Activated CD8-positive, alpha-beta T cell treated with anti-CD3 and anti-CD28 coated beads, Interleukin-2, amount 10 ng/mL, durations not matched to agents 7 days and 5 days (primary cell): ENCODE results near the gene ZMIZ1. TPM values are rescaled to one million over a fixed set of nuclear protein-coding genes. Genes with fewer than 3 reads are reported as not detected.

Experiments
- ATAC-seq: fragments of 150-1000 bp; cut with Tn5 transposase; one replicate; pipeline ENCODE4 v1.10.0; 2021; ENCODE audit warnings: moderate library complexity
- CTCF ChIA-PET: fragments of 350-600 bp; sonication (Branson Sonifier 250); formaldehyde crosslinking; loops from one replicate; lab custom pipeline; 2021; ENCODE audit warnings: antibody characterized with exemption; lab: Charles Lee
- POLR2A ChIA-PET: fragments of 350-600 bp; sonication (Branson Sonifier 250); formaldehyde crosslinking; loops from one replicate; lab custom pipeline; 2021; ENCODE audit warnings: antibody characterized with exemption; lab: Charles Lee
- DNase-seq: peaks from one replicate; pipeline ENCODE4 v3.0.0-alpha.2; 2020
- H3K27ac Mint-ChIP-seq: one replicate; pipeline ENCODE4 v1.8.0; 2021; ENCODE audit warnings: mild to moderate bottlenecking, mixed read lengths
- H3K27me3 Mint-ChIP-seq: one replicate; pipeline ENCODE4 v1.8.0; 2021; ENCODE audit warnings: low read depth, mixed read lengths
- H3K36me3 Mint-ChIP-seq: one replicate; pipeline ENCODE4 v1.8.0; 2021; ENCODE audit warnings: low read depth, mixed read lengths
- H3K4me1 Mint-ChIP-seq: one replicate; pipeline ENCODE4 v1.8.0; 2021; ENCODE audit warnings: low read depth, mixed read lengths
- H3K4me3 Mint-ChIP-seq: one replicate; pipeline ENCODE4 v1.8.0; 2021; ENCODE audit warnings: mild to moderate bottlenecking, mixed read lengths
- H3K9me3 Mint-ChIP-seq: one replicate; pipeline ENCODE4 v1.8.0; 2022; ENCODE audit warnings: mixed read lengths; ENCODE audit not compliant: insufficient read depth
- total RNA-seq, 2 experiments: library from RNA; stranded (reverse); gene quantifications; one replicate each; pipeline ENCODE4 v1.2.3, GENCODE V29; 2021

Gene ZMIZ1
- total RNA-seq, 2 experiments from 2014 or later: 39.9 to 40.6 TPM

DNA sequence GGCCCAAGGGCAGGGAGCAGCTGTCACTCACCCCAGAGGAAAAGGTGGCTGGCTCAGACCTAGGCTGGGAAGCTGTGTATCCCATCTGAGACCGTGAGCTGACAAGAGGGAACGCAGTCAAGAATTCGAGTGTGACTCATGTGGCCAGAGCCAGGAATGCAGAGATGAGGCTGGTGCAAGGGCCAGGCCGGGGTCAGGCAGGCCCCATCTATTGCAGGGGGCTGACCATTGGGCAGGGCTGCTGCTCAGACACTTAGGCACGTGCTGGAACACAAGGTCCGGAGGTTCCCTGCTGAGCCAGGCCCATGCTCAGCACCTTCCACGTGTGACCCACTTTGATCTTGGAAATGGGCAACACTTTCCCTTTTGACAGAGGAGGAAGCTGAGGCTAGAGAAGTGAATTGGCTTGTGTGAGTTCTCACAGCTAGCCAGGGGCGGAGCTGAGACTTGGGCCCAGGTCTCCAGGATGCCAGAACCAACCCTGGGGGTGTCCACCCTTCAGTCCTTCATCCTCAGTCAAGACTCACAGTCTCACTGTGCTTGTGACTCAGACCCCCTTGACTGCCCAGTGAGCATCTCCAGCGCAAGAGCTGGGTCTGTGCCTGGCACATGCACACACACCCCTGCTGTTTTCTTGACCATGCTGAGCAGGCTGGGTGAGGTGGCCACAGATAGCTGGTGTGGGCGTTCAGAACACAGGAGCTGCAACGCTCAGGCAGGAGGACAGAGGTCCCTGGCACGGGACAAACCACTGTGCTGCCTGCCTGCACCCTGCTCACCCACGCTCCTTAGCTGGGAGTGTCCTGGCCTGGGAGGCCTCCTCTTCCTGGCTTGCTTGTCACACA, 230.9 kb downstream of the ZMIZ1 start:
- Mint-ChIP-seq H3K4me3 (no peak overlapping the region), H3K27ac (no peak overlapping the region), H3K36me3 (peaks cover 49% of the 10 kb centered on the region), H3K4me1 (peaks cover 14% of the 10 kb centered on the region), H3K9me3 (no peaks in the 10 kb centered on the region), H3K27me3 (no peaks in the 10 kb centered on the region)
- DNase-seq: no peak
- POLR2A ChIA-PET: interaction anchor here (1.1 kb wide), 2 partner anchors 13 to 23 kb away, joined by 4 to 5 read pairs; no protein-coding TSS in a partner anchor
- ATAC-seq: no peak
- CTCF ChIA-PET: no interaction called here

- Mint-ChIP-seq H3K27me3 (no peaks in the 10 kb centered on the region), H3K4me3 (no peak overlapping the region), H3K36me3 (peaks cover 47% of the 10 kb centered on the region), H3K4me1 (peaks cover 7% of the 10 kb centered on the region), H3K27ac (no peak overlapping the region), H3K9me3 (no peaks in the 10 kb centered on the region)
- ChIA-PET POLR2A (interaction anchor here (0.7 kb wide), 1 partner anchor 12 kb away, joined by 3 read pairs; no protein-coding TSS in a partner anchor), CTCF (interaction anchor here (1.0 kb wide), 1 partner anchor 8 kb away, joined by 3 read pairs; no protein-coding TSS in a partner anchor)
- no peak for ATAC-seq
- DNase-seq: no peak
Observed at GRCh38 chr10:79300711-79301110, 231.9 kb downstream of the ZMIZ1 start.

DNA sequence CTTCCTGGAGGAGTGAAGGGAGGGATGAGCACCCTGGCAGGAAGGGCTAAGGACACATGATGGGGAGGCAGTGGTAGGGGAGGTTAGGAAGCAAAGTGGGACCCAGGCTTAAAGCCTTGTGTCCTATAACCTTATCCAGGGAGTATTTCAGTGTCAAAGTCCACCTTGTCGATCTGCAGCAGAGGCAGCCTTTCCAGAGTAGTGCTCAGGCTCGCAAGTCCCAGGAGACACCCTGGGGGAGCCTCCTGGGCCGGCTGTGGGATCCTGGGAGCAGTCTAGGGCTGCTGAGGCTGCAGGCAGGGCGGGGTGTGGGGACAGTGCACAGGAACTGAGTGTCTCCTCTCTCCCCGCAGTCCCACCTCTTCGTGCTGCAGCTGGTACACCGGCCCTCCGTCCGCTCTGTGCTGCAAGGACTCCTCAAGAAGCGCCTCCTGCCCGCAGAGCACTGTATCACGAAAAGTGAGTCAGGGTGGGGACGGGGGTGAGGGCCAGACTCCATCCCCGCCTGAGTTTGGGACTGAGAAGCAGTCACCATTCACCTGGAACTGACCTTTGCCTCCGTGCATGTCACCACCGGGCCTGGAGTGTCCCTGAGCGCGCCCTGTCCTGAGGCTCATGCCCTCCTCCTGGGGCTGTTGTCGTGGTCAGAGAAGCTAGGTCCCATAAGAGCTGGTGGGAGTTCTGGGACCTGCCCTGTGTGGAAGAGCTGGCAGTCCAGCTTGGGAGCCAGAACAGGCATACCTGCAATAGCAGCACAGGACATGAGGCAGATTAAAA, 233.2 kb downstream of the ZMIZ1 start:
- CTCF ChIA-PET: interaction anchor here (1.0 kb wide), 1 partner anchor 9 kb away, joined by 3 read pairs; no protein-coding TSS in a partner anchor
- DNase-seq: no peak

GRCh38 chr10:79303631-79304478, 235.1 kb downstream of the ZMIZ1 start:
- no peak overlapping the region for H3K27ac Mint-ChIP-seq
- ATAC-seq: no peak
- POLR2A ChIA-PET: no interaction called here
- no peak for DNase-seq
- peaks cover 48% of the 10 kb centered on the region for H3K36me3 Mint-ChIP-seq
- CTCF ChIA-PET: interaction anchor here (0.8 kb wide), 1 partner anchor 43 kb away, joined by 3 read pairs; the partner anchor contains the start of gene PPIF
- H3K4me1 Mint-ChIP-seq: peaks cover 2% of the 10 kb centered on the region
- H3K4me3 Mint-ChIP-seq: no peak overlapping the region
- no peaks in the 10 kb centered on the region for H3K9me3 Mint-ChIP-seq
- H3K27me3 Mint-ChIP-seq: no peaks in the 10 kb centered on the region

More for the DNA sequence above, 233.2 kb downstream of the ZMIZ1 start:
- POLR2A ChIA-PET: no interaction called here
- Mint-ChIP-seq H3K9me3 (no peaks in the 10 kb centered on the region), H3K4me3 (no peak overlapping the region), H3K36me3 (peaks cover 47% of the 10 kb centered on the region), H3K27ac (peak overlapping the region; percentile 51), H3K4me1 (peaks cover 4% of the 10 kb centered on the region), H3K27me3 (no peaks in the 10 kb centered on the region)
- no peak for ATAC-seq

- H3K9me3 Mint-ChIP-seq: no peaks in the 10 kb centered on the region
- peaks cover 48% of the 10 kb centered on the region for H3K36me3 Mint-ChIP-seq
- no peaks in the 10 kb centered on the region for H3K27me3 Mint-ChIP-seq
- POLR2A ChIA-PET: no interaction called here
- CTCF ChIA-PET: no interaction called here
- ATAC-seq (no peak), DNase-seq (no peak)
- peaks cover 9% of the 10 kb centered on the region for H3K4me1 Mint-ChIP-seq
- peak overlapping the region; percentile 18 for H3K27ac Mint-ChIP-seq
- H3K4me3 Mint-ChIP-seq: no peak overlapping the region
Observed at GRCh38 chr10:79304479-79305087, 235.8 kb downstream of the ZMIZ1 start.

- H3K9me3 Mint-ChIP-seq: no peaks in the 10 kb centered on the region
- ChIA-PET CTCF (no interaction called here), POLR2A (no interaction called here)
- peaks cover 43% of the 10 kb centered on the region for H3K36me3 Mint-ChIP-seq
- no peak overlapping the region for H3K4me3 Mint-ChIP-seq
- H3K27me3 Mint-ChIP-seq: no peaks in the 10 kb centered on the region
- no peak overlapping the region for H3K27ac Mint-ChIP-seq
- H3K4me1 Mint-ChIP-seq: peaks cover 12% of the 10 kb centered on the region
- DNase-seq: no peak
- ATAC-seq: no peak
Observed at GRCh38 chr10:79305515-79305914, 236.7 kb downstream of the ZMIZ1 start.

DNA sequence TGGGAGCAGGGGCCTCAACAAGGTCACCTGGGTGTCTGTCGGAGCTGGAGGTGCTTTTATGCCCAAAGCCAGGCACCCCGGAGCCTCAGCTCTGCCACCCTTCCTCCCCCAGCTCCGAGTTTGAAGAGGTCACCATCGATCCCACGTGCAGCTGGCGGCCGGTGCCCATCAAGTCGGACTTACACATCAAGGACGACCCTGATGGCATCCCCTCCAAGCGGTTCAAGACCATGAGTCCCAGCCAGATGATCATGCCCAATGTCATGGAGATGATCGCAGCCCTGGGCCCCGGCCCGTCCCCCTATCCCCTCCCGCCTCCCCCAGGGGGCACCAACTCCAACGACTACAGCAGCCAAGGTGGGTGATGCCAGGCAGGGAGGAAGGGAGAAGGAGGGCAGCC, 237.2 kb downstream of the ZMIZ1 start:
- peaks cover 41% of the 10 kb centered on the region for H3K36me3 Mint-ChIP-seq
- ChIA-PET CTCF (no interaction called here), POLR2A (no interaction called here)
- H3K27ac Mint-ChIP-seq: no peak overlapping the region
- H3K4me3 Mint-ChIP-seq: no peak overlapping the region
- H3K4me1 Mint-ChIP-seq: peaks cover 12% of the 10 kb centered on the region
- no peaks in the 10 kb centered on the region for H3K9me3 Mint-ChIP-seq
- ATAC-seq: no peak
- DNase-seq: no peak
- no peaks in the 10 kb centered on the region for H3K27me3 Mint-ChIP-seq

DNA sequence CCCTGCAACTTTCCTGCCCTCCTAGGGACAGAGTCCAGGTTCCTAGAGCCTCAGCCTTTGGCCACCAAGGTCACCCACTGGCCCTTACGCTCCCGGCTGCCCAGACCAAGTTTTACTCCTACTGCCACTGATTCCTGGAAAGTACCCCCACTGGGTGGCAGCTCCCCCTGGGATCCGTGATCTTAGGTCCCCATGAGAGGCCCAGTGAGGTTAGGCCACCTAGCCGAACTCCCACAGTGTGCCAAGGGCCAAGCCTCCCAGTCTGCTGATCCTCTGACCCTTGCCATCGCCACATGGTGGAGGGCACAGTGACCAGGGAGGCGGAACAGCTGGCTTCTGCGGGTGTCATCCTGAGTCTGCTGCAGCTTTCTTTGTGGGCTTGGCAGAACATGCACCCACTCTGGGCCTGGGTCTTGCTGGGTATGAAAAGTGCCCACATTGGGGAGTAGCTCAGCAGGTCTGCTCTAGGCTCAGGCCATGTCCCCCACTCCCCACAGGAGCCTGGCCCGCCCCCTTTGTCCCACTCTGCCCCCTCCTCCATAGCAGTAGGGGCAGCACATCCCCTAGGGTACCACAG, 238.0 kb downstream of the ZMIZ1 start:
- DNase-seq (no peak), ATAC-seq (no peak)
- no peaks in the 10 kb centered on the region for H3K9me3 Mint-ChIP-seq
- no peak overlapping the region for H3K27ac Mint-ChIP-seq
- ChIA-PET CTCF (no interaction called here), POLR2A (no interaction called here)
- peaks cover 34% of the 10 kb centered on the region for H3K36me3 Mint-ChIP-seq
- no peaks in the 10 kb centered on the region for H3K27me3 Mint-ChIP-seq
- peaks cover 12% of the 10 kb centered on the region for H3K4me1 Mint-ChIP-seq
- H3K4me3 Mint-ChIP-seq: no peak overlapping the region

DNA sequence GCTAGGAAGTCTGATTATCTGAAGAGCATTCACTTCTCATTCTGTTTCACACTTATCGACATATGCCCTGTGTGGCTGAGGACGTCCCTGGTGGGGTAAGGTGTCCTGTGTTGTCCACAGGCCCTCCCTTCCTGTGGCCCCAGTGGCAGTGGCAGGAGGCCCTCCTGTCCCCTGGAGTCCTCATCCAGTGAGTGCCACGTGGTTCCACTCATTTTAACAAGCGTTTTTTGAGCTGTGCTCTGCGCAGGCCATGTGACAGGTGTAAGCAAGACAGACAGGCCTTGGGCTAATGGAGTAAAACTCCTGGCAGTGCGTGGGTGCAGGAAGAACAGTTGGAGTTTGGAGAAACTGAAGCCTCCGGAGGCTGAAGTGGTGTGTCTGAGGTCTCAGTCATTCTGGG, 239.2 kb downstream of the ZMIZ1 start:
- peak overlapping the region; percentile 17 for H3K27ac Mint-ChIP-seq
- CTCF ChIA-PET: no interaction called here
- ATAC-seq (no peak), DNase-seq (no peak)
- H3K4me3 Mint-ChIP-seq: no peak overlapping the region
- peaks cover 35% of the 10 kb centered on the region for H3K36me3 Mint-ChIP-seq
- H3K9me3 Mint-ChIP-seq: no peaks in the 10 kb centered on the region
- no peaks in the 10 kb centered on the region for H3K27me3 Mint-ChIP-seq
- H3K4me1 Mint-ChIP-seq: peaks cover 12% of the 10 kb centered on the region
- POLR2A ChIA-PET: no interaction called here

DNA sequence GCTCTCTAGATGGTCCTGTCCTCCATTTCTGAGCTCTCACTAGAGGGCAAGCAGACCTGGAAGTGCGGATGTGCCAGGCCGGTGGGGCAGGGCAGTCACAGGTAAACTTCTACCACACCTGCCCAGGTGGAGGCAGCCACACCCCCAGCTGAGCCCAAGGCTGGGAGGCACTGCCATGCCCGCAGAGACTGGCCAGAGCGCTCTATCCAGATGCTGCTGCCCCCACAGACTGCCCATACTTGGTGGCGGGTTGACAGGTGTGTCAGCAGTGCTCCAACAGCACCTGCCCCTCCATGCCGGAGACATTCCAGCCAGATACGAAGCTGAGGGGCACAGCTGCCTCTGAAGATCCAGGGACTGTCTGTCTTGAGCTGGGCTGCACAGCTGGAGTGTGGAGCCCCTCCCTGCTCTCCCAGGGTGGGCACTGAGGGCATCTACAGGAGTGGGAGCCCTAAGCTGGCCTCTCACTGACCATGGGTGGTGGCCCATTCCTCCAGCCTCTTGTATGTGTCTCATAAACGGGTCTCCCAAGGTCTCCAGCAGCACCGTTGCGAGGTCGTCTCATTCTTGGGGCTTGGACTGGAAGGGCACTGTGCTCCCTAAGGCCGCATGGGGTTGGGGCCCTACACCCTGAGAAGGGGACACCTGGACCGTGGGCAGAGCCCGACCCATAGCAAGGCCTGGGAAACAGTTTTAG, 240.4 kb downstream of the ZMIZ1 start:
- H3K27ac Mint-ChIP-seq: peak overlapping the region; percentile 68
- CTCF ChIA-PET: no interaction called here
- POLR2A ChIA-PET: interaction anchor here (1.0 kb wide), 1 partner anchor 41 kb away, joined by 3 read pairs; no protein-coding TSS in a partner anchor

More for the DNA sequence above, 240.4 kb downstream of the ZMIZ1 start:
- Mint-ChIP-seq H3K4me3 (no peak overlapping the region), H3K36me3 (peaks cover 40% of the 10 kb centered on the region), H3K9me3 (no peaks in the 10 kb centered on the region), H3K4me1 (peaks cover 12% of the 10 kb centered on the region), H3K27me3 (no peaks in the 10 kb centered on the region)
- ATAC-seq (no peak), DNase-seq (no peak)
